Measurements from ENCODE around the gene IDI2.

- TF ChIP-seq POLR2AphosphoS5 (IDR thresholded peaks at IDR 0.05; ENCODE audit: low read depth, low read length) (no peak), POLR2A (IDR thresholded peaks at IDR 0.05; ENCODE audit: low read depth, low read length) (no peak), TAF1 (IDR thresholded peaks at IDR 0.05; ENCODE audit: low read depth, low read length) (no peak), POU2F2 (IDR thresholded peaks at IDR 0.05; ENCODE audit: low read depth, low read length) (no peak), SPI1 (IDR thresholded peaks at IDR 0.05; ENCODE audit: low read depth, low read length) (no peak), PAX5 (IDR thresholded peaks at IDR 0.05; ENCODE audit: insufficient read depth, low read length, severe bottlenecking) (no peak)
Observed at GRCh38 chr10:1020958-1021357, 4.7 kb downstream of the IDI2 start.

Data from GM12891 (cell line).